Measurements from ENCODE around the gene SUSD6. TPM values are rescaled to one million over a fixed set of nuclear protein-coding genes. Genes with fewer than 3 reads are reported as not detected.

The SUSD6 gene
- total RNA-seq, 4 donors from 2014 or later: 54.4 to 66.3 (median 57.7) TPM

DNA sequence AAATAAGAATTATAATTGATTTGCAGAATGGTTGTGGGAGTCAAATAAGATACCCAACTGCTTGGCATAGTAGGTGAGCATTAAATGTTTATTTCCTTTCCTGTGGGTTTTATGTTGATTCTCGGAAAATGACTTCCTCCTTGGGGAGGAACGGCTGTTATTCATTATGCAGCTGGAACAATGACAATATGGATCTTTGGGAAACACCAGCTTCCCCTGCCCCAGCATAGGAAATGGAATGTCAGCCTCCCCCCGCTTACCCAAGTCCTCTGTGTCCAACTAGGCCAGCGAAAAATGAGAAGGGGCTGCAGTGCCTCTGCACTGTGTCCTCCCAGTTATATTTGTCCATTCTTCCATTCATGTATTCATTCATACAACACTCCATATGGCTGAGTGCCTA, 25.0 kb upstream of the SUSD6 start:
- Histone ChIP-seq H3K36me3 (no peaks in the 10 kb centered on the region), H3K4me3 (no peak overlapping the region), H3K9me3 (no peaks in the 10 kb centered on the region), H3K27ac (no peak overlapping the region), H3K27me3 (no peaks in the 10 kb centered on the region), H3K4me1 (peaks cover 0 to 4% (median 0%) of the 10 kb centered on the region in 4 donors)
- 57 to 75% methylated on average over 4 of the region's 4 CpGs for WGBS, 2 donors
- DNase-seq (ENCODE audit: low spot score in 2 of 2): no peak
- TF ChIP-seq POLR2A (IDR thresholded peaks at IDR 0.05) (no peak), EP300 (IDR thresholded peaks at IDR 0.05) (no peak)
- TF ChIP-seq, protein P1, sequence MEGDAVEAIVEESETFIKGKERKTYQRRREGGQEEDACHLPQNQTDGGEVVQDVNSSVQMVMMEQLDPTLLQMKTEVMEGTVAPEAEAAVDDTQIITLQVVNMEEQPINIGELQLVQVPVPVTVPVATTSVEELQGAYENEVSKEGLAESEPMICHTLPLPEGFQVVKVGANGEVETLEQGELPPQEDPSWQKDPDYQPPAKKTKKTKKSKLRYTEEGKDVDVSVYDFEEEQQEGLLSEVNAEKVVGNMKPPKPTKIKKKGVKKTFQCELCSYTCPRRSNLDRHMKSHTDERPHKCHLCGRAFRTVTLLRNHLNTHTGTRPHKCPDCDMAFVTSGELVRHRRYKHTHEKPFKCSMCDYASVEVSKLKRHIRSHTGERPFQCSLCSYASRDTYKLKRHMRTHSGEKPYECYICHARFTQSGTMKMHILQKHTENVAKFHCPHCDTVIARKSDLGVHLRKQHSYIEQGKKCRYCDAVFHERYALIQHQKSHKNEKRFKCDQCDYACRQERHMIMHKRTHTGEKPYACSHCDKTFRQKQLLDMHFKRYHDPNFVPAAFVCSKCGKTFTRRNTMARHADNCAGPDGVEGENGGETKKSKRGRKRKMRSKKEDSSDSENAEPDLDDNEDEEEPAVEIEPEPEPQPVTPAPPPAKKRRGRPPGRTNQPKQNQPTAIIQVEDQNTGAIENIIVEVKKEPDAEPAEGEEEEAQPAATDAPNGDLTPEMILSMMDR (IDR thresholded peaks at IDR 0.05): no peak

DNA sequence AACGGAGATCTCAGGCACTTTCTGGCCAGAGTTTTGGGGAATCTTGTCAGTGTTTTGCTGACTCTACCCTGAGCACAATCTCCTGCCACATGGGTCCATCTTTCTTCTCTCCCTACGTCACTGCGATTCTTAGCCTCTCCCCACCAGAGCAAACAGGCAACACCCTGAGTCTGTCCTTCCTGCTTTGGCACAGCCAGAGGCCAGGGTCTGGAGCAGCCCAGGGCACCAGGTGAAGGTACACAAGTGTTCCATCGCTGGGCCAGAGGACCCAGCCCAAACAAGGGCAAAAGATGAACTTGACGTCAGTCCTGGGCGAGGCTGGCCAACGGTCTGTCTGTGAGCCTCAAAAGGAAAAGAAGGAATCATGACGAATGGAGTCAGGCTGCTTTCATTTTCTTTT, 24.0 kb upstream of the SUSD6 start:
- H3K4me3 ChIP-seq: no peak overlapping the region
- peaks cover 0 to 4% (median 0%) of the 10 kb centered on the region in 4 donors for H3K4me1 ChIP-seq
- TF ChIP-seq, protein P1 (IDR thresholded peaks at IDR 0.05): no peak
- TF ChIP-seq EP300 (IDR thresholded peaks at IDR 0.05) (peak in 1 of 2 donors; percentile 11), POLR2A (IDR thresholded peaks at IDR 0.05) (no peak)
- no peaks in the 10 kb centered on the region for H3K27me3 ChIP-seq
- H3K9me3 ChIP-seq: no peaks in the 10 kb centered on the region
- peak overlapping the region in 1 of 4 donors; percentile 57 for H3K27ac ChIP-seq
- no peaks in the 10 kb centered on the region for H3K36me3 ChIP-seq
- 70% methylated on average over 8 of the region's 8 CpGs for WGBS, 2 donors
- no peak for DNase-seq (ENCODE audit: low spot score in 2 of 2)

DNA sequence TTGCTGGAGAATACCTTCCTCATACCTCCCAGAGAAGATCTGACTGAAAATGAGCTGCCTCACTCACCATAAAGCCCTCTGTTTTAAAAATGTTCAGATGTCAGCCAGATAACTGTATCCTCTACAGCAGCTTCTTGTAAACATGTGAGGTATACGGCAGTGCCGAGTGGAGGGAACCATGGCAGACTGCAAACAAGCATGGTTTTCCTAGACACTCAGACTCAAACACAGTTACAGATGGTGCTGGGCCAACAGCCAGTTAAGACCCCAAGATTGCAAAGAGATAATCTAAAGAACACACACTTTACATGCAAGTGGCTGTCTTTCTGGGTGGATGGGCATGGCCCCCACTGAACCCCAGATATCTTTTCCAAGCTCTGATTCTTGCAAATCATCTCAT, 20.1 kb upstream of the SUSD6 start:
- H3K27ac ChIP-seq: no peak overlapping the region
- H3K9me3 ChIP-seq: no peaks in the 10 kb centered on the region
- TF ChIP-seq EP300 (IDR thresholded peaks at IDR 0.05) (no peak), POLR2A (IDR thresholded peaks at IDR 0.05) (no peak)
- TF ChIP-seq, protein P1 (IDR thresholded peaks at IDR 0.05): no peak
- H3K4me1 ChIP-seq: peaks cover 0 to 11% (median 4%) of the 10 kb centered on the region in 4 donors
- no peak overlapping the region for H3K4me3 ChIP-seq
- no peaks in the 10 kb centered on the region for H3K36me3 ChIP-seq
- WGBS, 2 donors: 91 to 93% methylated on average over 2 of the region's 2 CpGs
- DNase-seq (ENCODE audit: low spot score in 2 of 2): no peak
- no peaks in the 10 kb centered on the region for H3K27me3 ChIP-seq

DNA sequence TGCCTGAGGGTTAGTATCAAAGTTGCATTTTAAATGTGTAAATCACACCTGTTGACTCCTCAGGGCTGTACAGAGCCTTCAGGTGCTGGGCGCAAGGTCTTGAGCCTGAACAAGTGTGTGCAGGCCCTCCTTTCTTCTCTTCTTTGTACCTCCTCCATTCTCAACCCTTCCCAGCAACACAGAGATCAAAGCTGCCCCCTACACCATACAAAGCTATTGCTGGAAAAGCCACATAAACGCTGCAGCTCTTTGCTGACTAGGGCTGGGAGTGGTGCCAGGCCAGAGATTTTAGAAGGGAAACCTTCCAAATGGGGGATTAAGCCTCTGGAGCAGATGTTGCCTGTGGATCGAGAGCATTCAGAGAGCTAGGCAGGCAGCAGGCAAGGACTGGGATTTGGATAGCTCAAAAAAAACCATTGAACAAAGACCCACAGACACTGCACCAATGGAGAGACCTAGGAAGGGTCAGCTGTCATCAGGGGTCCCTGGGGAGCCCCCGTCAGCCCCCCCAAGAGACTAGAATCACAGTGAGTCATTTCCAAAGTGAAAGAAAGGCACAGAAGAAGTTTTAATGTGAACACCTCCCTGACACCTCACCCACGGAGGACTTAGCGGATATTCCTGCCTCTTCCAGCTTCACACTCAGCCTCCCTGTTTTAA, 18.2 kb upstream of the SUSD6 start:
- Histone ChIP-seq H3K27me3 (no peaks in the 10 kb centered on the region), H3K9me3 (no peaks in the 10 kb centered on the region), H3K4me1 (peaks cover 0 to 11% (median 4%) of the 10 kb centered on the region in 4 donors), H3K4me3 (no peak overlapping the region), H3K36me3 (no peaks in the 10 kb centered on the region), H3K27ac (peak overlapping the region in 1 of 4 donors; percentile 33)
- 34 to 43% methylated on average over 6 of the region's 6 CpGs for WGBS, 2 donors
- peak; percentile 36 to 46 for DNase-seq (ENCODE audit: low spot score in 2 of 2)
- no peak for TF ChIP-seq EP300 (IDR thresholded peaks at IDR 0.05)
- no peak for TF ChIP-seq POLR2A (IDR thresholded peaks at IDR 0.05)
- TF ChIP-seq, protein P1 (IDR thresholded peaks at IDR 0.05): no peak

DNA sequence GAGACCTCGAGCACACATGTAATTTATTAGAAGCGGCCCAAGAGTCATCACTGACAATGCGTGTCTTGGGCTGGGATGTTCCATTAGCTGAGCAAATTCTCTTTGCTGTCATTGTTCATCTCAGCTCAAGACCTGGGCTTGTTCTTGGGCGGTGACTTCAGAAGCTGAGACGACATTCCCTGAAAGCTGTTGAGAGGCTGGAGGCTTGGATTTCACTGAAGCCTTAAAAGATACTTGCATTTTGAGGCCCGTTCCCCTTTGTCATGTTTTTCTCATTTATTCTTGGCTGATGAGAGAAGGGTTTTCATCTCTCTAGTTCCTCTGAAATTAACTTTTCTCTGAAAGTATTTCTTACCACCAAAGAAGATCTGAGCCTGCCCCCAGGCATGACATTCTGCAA, 16.6 kb upstream of the SUSD6 start:
- WGBS, 2 donors: 79 to 86% methylated on average over 6 of the region's 6 CpGs
- H3K27ac ChIP-seq: no peak overlapping the region
- no peak for DNase-seq (ENCODE audit: low spot score in 2 of 2)
- H3K9me3 ChIP-seq: no peaks in the 10 kb centered on the region
- TF ChIP-seq EP300 (IDR thresholded peaks at IDR 0.05) (no peak), POLR2A (IDR thresholded peaks at IDR 0.05) (no peak)
- TF ChIP-seq, protein P1 (IDR thresholded peaks at IDR 0.05): no peak
- peaks cover 0 to 11% (median 4%) of the 10 kb centered on the region in 4 donors for H3K4me1 ChIP-seq
- H3K4me3 ChIP-seq: no peak overlapping the region
- H3K36me3 ChIP-seq: no peaks in the 10 kb centered on the region
- H3K27me3 ChIP-seq: no peaks in the 10 kb centered on the region
